Fibroblast of skin of right quadriceps (primary cell): ENCODE data around the gene CD2BP2.
"Not testable (repeated sequence)": the region's sequence is repeated elsewhere in the genome, so short reads cannot be mapped to it uniquely, and the experiment has no call there.

Experiments used
- DNase-seq: peaks from one replicate; pipeline ENCODE4 v3.0.0-alpha.2; 2013

The CD2BP2 gene

GRCh38 chr16:30355144-30355953 lies at the start of gene CD2BP2:
Gene CD2BP2, minus strand, starts transcription at chr16:30355308. Its CDS starts 627 bp downstream, at chr16:30354681.
- peak; percentile 100 for DNase-seq

- no peak for DNase-seq
Measured at GRCh38 chr16:30401768-30402425, 46.8 kb upstream of the CD2BP2 start.

DNA sequence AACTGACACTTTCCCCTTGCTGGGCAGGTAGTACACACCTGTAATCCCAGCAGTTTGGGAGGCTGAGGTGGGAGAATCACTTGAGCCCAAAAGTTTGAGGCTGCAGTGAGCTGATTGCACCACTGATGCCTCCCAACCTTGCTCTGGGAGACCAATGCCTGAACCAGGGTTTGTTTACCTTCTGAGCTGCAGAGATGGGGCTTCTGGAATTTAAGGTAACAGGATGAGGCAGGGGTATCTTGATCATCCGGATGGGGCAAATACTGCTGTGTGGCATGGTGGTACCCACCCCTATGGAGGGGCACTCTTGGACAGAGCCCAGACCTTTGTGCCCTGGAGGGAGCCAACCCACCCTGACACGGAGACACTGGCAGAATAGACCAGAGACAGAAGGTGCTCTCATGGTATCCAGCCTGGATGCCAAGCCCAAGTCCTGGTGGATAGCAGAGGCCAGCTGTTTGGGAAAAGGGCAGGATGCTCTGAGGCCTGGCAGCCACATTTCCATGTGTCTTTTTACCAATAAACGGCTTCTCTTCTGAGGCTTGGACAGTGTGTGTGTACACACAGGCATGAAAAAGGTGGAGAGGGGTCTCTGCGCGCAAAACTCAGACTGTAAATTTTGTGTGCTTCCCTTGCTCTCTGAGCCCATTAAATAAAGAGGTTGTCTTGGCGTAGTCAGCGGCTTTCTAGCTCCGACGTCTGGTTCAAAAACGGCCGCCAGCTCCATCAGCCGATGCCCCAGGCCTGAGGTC lies 44.5 kb upstream of the CD2BP2 start:
- no peak for DNase-seq

- no peak for DNase-seq
Measured at GRCh38 chr16:30398661-30399434, 43.7 kb upstream of the CD2BP2 start.

GRCh38 chr16:30397776-30398660 lies 42.9 kb upstream of the CD2BP2 start:
- DNase-seq, result no peak

DNA sequence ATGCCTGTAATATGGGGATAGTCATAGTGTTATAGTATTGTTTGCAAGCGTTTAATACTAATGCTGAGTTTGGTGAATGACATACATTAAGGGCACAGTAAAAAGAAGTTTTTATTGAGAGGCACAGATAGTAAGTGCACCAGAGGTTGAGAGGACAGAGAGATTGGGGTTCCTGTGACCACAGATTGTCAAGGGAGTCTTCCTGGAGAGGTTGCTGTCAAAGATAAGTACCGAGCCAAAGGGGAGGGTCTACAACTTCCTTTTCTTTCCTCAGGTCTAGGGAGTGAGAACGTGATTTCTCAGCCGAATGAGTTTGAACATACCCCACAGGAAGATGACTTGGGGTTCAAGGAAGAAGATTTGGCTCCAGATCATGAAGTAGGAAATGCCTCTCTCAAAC lies 41.9 kb upstream of the CD2BP2 start:
- DNase-seq, result no peak

- DNase-seq, result not testable (repeated sequence)
Measured at GRCh38 chr16:30396627-30397026, 41.5 kb upstream of the CD2BP2 start.

- no peak for DNase-seq
Measured at GRCh38 chr16:30395992-30396585, 41.0 kb upstream of the CD2BP2 start.

DNA sequence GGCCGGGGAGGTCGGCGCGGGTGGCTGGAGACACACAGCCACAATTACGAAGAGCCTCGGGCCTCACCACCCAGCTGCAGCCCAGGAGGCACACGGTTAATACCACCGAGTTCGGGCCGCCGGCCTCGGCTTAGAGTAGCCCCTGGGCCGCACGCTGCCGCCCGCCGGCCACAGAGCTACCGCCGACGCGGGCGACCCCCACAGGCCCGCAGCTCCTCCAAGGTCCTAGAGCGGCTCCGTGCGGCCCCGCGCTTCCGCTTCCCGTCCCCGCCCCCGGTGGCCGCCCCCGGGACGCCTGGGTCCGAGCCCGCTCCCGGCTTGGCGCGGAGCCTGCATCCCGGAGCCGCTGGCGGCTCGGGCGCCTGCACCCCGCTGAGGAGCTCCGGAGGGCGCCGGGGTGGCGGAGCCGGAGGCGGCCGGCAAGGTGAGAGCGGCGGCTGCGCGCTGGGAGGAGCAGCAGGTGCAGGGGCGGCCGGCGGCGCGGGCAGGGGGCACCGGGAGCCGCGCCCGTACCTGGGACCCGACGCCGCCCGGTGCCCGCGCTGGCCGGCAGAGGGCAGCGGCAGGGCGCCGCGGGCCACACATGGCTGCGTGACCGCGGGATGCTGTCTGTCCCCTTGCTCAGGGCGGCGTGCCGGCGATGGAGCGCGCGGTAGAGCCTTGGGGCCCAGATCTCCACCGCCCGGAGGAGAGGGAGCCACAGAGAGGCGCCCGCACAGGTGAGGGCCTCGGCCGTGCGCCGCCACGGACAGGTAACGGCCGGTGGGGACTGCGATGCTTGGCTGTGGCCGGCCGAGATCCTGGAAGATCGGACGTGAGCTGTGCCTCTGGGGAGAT lies 40.3 kb upstream of the CD2BP2 start, which contains the start of gene ZNF48:
Gene ZNF48 (plus strand): TSS at position 266 of the 837 bp plus-strand sequence. CDS start 375 bp downstream, at position 641.
- peak; percentile 83 for DNase-seq

GRCh38 chr16:30394592-30395154 lies 39.6 kb upstream of the CD2BP2 start:
- DNase-seq, result no peak

DNA sequence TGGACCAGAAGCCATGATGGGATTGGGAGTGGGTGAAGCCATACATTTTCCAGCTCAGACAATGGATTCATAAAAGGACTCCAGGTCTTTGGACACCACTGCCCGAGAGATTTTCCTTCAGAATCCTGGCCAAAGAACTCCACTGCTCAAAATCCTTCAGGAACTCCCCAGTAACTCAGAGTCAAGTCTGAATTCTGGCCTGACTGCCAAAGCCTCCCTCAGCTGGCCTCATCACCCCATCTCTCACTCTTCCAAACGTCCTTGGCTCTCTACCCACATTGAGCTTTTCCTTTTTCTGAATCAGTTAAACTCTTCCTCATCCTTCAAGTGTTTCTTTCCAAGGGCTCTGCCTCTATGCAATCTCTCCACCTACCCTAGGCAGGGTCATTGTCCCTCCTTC lies 28.4 kb upstream of the CD2BP2 start:
- no peak for DNase-seq

DNA sequence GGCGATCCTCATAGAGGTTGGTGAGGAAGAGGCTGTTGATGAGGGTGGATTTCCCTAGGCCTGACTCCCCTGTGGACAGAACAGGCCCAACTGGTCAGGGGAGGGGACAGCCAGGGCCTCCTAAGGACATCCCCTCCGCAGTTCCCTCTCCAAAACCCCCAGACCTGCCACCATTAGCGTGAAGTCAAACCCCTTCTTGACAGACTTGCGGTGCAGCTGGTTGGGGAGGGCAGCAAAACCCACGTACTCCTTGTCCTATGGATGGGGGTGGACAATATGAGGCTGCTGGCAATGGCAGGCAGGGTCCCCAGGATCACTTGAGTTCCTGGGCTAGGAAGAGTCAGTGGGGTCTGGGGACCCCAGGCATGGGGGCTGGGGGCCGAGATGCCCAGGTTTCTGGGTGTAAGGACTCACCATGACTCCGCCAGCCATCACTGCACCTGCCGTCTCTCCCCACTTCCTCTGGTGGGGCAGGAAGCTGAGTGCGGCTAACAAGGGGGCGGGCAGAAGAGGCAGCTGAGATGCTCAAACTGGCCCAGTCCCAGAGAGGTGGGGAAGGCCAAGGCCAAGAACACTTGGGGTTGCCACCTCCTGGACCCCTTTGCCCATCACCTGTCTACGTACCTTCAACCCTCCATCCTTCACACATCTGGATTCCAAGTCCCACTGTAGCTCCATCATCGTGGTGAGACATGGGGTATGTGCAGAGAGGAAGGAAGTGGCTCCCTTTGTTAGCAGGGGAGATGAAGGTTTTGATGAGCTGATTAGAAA lies 27.2 kb upstream of the CD2BP2 start, which contains the start of gene SEPTIN1:
Gene SEPTIN1 (minus strand): TSS at position 451 of the 771 bp plus-strand sequence. CDS start 19 bp downstream, at position 432.
- DNase-seq, result no peak

GRCh38 chr16:30381291-30382041 lies 26.4 kb upstream of the CD2BP2 start:
- no peak for DNase-seq

- no peak for DNase-seq
Measured at GRCh38 chr16:30380803-30381208, 25.7 kb upstream of the CD2BP2 start.

DNA sequence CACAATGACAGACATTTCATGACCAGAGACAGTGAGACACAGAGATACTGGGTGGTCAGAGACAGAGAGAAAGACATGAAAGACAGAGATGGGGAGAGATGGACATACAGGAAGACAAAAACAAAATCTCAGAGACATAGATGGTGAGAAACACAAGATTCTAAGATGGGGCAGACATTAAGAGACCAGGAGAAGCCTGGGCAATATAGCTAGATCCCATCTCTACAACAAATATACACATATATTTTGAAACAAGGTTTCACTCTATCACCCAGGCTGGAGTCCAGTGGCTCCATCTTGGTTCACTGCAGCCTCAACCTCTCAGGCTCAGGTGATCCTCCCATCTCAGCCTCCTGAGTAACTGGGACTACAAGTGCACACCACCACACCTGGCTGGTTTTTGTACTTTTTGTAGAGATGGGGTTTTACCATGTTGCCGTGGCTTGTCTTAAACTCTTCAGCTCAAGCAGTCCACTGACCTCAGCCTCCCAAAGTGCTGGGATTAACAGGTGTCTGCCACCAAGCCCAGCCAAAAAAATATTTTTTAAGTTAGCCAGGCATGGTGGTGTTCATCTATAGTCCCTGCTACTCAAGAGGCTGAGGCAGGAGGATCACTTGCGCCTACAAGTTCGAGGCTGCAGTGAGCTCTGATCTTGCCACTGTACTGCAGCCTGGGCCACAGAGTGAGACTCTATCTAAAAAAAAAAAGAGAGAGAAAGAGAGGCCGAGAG lies 25.1 kb upstream of the CD2BP2 start:
- DNase-seq, result no peak

DNA sequence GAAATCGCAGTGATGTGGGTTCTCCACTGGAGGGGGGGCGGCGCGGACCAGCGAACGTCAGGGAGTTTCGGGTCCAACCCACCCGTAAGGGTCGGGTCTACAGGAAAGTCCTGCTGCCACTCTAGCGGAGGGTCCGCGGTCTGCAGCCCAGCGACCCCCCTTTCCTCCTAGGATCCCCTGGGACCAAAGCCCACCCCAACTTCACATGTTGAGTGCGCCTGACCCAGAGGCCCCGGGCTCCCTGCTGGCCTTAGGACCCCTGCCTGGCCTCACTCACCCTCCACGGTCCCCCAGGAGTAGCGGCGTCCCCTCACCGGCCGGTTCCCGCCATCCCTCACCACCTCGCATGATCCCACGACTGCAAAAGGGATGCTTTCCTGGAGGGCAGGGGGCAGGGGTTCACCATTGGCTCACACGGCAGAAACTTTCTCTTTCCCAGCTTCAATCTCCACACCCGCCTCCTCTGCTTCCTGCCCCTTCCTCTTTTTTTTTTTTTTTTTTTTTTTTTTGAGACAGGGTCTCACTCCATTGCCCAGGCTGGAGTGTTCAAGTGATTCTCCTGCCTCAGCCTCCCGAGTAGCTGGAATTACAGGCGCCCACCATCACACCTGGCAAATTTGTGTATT lies 24.2 kb upstream of the CD2BP2 start:
- DNase-seq, result no peak
